ENCODE results near the gene IPMK. TPM values are rescaled to one million over a fixed set of nuclear protein-coding genes. Genes with fewer than 3 reads are reported as not detected.
"Not testable (repeated sequence)": the region's sequence is repeated elsewhere in the genome, so short reads cannot be mapped to it uniquely, and the experiment has no call there.

Gene IPMK
- total RNA-seq, 8 experiments from 2014 or later: 8.5 to 12.4 (median 11.6) TPM

DNA sequence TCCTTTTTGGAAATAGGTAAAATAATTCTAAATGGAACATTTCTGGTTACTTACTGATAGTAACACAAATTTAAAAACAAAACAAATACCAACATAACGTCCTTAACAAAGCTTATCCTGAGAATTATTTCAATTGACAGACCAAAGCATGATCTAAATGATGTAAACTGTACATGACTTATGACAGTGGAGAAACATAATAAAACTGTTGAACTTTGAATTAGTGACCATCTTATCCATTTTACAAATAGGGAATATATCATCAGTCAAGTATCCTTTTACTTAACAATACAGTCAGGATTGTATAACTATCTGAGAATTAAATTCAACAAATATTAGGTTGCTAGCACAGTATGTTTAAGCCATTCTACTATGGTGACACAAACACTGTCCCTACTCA is 2.4 kb downstream of the IPMK start:
- 9 to 100% (median 33%) methylated on average over 1 of the region's 1 CpG; no CpG with 5 or more reads in 4 of the 10 experiments for WGBS, 10 experiments
- Histone ChIP-seq H3K27ac (no peak overlapping the region), H3K4me3 (peak overlapping the region; percentile 59 to 95 (median 79)), H3K4me1 (replicated peaks in 1 of 2) (peaks cover 0 to 3% of the 10 kb centered on the region in 2 donors)
- in situ Hi-C loops (cut with MboI; ENCODE audit: low pct_unique_long_range_greater_than_20kb in 2 of 9, low sequenced_read_pairs in 9 of 9, unreplicated experiment in 9 of 9): no loop called here
- ATAC-seq (replicated peaks in 6 of 8): no peak

DNA sequence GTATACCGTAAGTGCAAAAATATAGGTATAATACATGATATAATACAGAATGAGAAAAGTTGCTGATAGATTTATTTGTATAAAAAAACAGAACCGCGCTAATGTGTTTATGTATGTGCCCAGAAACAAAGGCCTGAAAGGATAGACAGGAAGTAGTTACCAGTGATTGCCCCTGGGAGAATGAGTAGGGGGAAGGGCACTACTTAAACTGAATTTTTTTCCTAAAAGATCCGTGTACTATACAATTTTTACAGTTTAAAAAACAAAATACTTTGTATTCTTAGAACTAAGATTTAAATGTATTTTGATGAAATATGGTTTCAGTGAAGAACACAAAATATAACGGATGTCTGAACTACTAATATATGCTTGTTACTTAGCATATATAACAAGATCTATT is 2.9 kb downstream of the IPMK start:
- in situ Hi-C loops (cut with MboI; ENCODE audit: low pct_unique_long_range_greater_than_20kb in 2 of 9, low sequenced_read_pairs in 9 of 9, unreplicated experiment in 9 of 9): no loop called here
- WGBS, 10 experiments: 12 to 96% (median 46%) methylated on average over 2 to 5 of the region's 5 CpGs
- no peaks in the 10 kb centered on the region for H3K4me1 ChIP-seq (replicated peaks in 1 of 2)
- no peak for ATAC-seq (replicated peaks in 6 of 8)
- peak overlapping the region; percentile 59 to 95 (median 79) for H3K4me3 ChIP-seq
- no peak overlapping the region for H3K27ac ChIP-seq

DNA sequence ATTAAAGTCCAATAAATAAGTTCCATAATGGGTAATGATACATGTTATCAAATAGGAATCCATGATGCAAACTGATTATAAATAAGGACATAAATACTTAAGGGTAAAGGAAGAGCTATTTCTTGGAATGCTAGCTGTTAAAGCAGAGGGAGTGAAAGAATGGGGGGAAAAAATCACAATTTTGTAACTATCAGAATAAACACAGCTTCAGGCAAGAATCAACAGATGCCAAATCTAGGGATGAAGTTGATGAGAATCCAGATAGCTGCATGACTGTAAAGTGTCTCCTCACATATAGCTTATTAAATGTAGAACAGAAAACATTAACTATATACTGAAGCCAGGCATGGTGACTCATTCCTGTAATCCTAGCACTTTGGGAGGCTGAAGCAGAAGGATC is 4.9 kb downstream of the IPMK start:
- no peak overlapping the region for H3K4me3 ChIP-seq
- no peak overlapping the region for H3K27ac ChIP-seq
- no peak for ATAC-seq (replicated peaks in 6 of 8)
- in situ Hi-C loops (cut with MboI; ENCODE audit: low pct_unique_long_range_greater_than_20kb in 2 of 9, low sequenced_read_pairs in 9 of 9, unreplicated experiment in 9 of 9): no loop called here
- no peaks in the 10 kb centered on the region for H3K4me1 ChIP-seq (replicated peaks in 1 of 2)

DNA sequence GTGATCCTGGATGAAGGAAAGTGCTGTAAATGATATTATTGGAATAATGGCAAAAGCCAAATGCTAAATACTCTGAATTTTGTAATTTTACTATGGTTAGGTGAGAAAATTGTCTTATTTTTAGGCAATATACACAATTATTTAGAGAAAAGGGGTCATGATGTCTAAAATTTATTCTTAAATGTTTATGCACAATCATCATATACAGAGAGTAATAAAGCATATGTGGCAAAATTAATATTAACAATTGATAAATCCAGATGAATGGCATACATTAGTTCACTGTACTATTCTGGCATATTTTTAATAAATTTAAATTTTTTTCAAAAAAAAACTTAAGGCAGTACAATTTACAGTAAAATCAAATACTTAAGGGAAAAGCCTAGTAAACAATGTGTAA is 7.4 kb downstream of the IPMK start:
- ATAC-seq (replicated peaks in 6 of 8): no peak
- H3K4me3 ChIP-seq: no peak overlapping the region
- no peak overlapping the region for H3K27ac ChIP-seq
- no peaks in the 10 kb centered on the region for H3K4me1 ChIP-seq (replicated peaks in 1 of 2)
- in situ Hi-C loops (cut with MboI; ENCODE audit: low pct_unique_long_range_greater_than_20kb in 2 of 9, low sequenced_read_pairs in 9 of 9, unreplicated experiment in 9 of 9): no loop called here

DNA sequence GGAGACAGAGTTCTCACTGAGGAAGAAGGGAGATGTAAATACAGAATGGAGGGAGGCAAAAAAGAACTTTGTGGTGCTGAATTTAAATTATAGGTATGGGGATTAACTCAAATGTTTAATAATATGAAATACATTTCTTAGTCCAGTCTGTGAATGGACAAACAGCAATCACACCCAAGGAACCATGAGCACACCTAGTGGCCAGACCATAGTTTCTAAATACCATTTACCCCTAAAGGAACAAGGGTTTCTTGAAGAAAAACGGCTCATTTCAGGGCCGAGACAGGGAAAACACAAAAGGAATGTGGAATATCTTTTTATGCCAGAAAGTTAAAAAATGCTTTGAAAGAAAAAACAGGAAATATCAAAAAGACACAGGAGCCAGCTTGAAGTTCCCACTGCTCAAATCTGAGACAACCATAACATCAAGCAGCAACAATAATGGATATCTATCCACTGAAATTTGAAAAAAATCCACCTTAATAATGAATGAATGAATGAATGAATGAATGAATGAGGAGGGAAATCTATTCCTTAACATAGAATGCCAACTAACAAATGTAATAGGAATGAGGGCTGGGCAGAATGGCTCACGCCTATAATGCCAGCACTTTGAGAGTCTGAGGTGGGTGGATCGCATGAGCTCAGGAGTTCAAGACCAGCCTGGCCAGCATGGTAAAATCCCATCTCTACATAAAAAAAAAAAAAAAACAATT is 8.6 kb downstream of the IPMK start:
- Histone ChIP-seq H3K4me3 (no peak overlapping the region), H3K4me1 (replicated peaks in 1 of 2) (no peaks in the 10 kb centered on the region), H3K27ac (no peak overlapping the region)
- in situ Hi-C loops (cut with MboI; ENCODE audit: low pct_unique_long_range_greater_than_20kb in 2 of 9, low sequenced_read_pairs in 9 of 9, unreplicated experiment in 9 of 9): no loop called here
- WGBS, 10 experiments: 72 to 100% (median 93%) methylated on average over 2 to 4 of the region's 4 CpGs; no CpG with 5 or more reads in 1 of the 10 experiments
- ATAC-seq (replicated peaks in 6 of 8): no peak

DNA sequence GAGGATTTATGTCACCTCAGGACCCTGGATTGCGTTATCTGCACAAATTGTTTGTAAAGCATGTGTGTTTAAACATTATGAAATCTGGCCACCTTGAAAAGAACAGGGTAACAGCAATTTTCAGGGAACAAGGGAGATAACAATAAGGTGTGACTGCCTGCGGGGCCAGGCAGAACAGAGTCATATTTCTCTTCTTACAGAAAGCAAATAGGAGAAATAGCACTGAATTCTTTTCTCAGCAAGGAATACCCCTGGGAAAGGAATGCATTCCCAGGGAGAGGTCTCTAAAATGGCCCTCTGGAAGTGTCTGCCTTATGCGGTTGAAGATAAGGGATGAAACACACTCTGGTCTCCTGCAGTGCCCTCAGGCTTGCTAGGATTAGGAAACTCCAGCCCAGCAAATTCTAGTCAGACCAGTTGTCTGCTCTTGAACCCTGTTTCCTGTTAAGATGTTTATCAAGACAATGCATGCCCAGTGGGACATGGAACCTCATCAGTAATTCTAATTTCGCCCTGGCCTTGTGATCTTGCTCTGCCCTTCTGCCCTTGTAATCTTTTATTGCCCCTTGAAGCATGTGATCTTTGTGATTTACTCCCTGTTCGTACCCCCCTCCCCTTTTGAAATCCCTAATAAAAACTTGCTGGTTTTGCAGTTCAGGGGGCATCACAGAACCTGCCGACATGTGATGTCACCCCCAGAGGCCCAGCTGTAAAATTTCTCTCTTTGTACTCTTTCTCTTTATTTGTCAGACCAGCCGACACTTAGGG is 11.5 kb downstream of the IPMK start:
- WGBS, 10 experiments: 73 to 100% (median 90%) methylated on average over 1 to 6 of the region's 7 CpGs

DNA sequence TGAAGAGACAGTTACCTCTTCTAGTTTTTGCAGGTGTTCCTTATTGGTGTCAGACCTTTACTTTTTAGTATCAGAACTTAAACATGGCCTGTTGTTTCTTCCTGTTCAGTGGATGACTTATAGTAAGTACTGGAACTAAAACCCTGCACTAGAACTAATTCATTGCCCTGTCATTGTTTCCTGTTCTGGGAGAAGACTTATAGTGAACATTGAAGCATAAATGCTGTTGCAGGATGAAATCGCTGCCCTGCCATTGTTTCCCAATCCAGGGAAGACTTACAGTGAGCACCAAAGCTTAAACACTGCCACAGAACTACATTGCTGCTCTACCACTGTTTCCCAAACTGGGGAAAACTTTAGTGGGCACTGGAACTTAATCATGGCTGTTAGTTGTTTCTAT is 13.1 kb downstream of the IPMK start:
- in situ Hi-C loops (cut with MboI; ENCODE audit: low pct_unique_long_range_greater_than_20kb in 2 of 9, low sequenced_read_pairs in 9 of 9, unreplicated experiment in 9 of 9): no loop called here
- ATAC-seq (replicated peaks in 6 of 8): no peak
- WGBS, 10 experiments: 29 to 100% (median 40%) methylated on average over 1 of the region's 1 CpG; no CpG with 5 or more reads in 3 of the 10 experiments

More for the DNA sequence above, 11.5 kb downstream of the IPMK start:
- H3K4me3 ChIP-seq; H3K27ac ChIP-seq; in situ Hi-C loops (cut with MboI; ENCODE audit: low pct_unique_long_range_greater_than_20kb in 2 of 9, low sequenced_read_pairs in 9 of 9, unreplicated experiment in 9 of 9); ATAC-seq (replicated peaks in 6 of 8); H3K4me1 ChIP-seq (replicated peaks in 1 of 2): not testable (repeated sequence)

DNA sequence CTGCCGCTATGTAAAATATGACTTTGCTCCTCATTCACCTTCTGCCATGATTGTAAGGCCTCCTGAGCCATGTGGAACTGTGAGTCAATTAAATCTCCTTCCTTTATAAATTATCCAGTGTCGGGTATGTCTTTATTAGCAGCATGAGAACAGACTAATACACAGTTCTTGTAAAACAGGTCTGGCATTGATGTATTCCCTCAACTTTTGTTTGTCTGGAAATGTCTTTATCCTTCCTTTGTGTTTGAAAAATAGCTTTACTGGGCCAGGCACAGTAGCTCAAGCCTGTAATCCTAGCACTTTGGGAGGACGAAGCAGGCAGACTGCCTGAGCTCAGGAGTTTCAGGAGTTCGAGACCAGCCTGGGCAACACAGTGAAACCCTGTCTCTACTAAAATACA is 14.5 kb downstream of the IPMK start:
- in situ Hi-C loops (cut with MboI; ENCODE audit: low pct_unique_long_range_greater_than_20kb in 2 of 9, low sequenced_read_pairs in 9 of 9, unreplicated experiment in 9 of 9): no loop called here
- no peaks in the 10 kb centered on the region for H3K4me1 ChIP-seq (replicated peaks in 1 of 2)
- ATAC-seq (replicated peaks in 6 of 8): no peak
- H3K27ac ChIP-seq: no peak overlapping the region
- H3K4me3 ChIP-seq: no peak overlapping the region
- 61 to 100% (median 100%) methylated on average over 1 to 4 of the region's 4 CpGs; no CpG with 5 or more reads in 1 of the 10 experiments for WGBS, 10 experiments

More for the DNA sequence above, 13.1 kb downstream of the IPMK start:
- Histone ChIP-seq H3K4me1 (replicated peaks in 1 of 2) (no peaks in the 10 kb centered on the region), H3K4me3 (no peak overlapping the region), H3K27ac (no peak overlapping the region)

DNA sequence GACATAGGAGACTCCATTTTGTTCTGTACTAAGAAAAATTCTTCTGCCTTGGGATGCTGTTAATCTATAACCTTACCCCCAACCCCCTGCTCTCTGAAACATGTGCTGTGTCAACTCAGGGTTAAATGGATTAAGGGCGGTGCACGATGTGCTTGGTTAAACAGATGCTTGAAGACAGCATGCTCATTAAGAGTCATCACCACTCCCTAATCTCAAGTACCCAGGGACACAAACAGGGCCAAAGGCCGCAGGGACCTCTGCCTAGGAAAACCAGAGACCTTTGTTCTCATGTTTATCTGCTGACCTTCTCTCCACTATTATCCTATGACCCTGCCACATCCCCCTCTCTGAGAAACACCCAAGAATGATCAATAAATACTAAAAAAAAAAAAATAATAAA is 23.0 kb downstream of the IPMK start:
- H3K27ac ChIP-seq; ATAC-seq (replicated peaks in 6 of 8); in situ Hi-C loops (cut with MboI; ENCODE audit: low pct_unique_long_range_greater_than_20kb in 2 of 9, low sequenced_read_pairs in 9 of 9, unreplicated experiment in 9 of 9); H3K4me3 ChIP-seq; H3K4me1 ChIP-seq (replicated peaks in 1 of 2): not testable (repeated sequence)
- 63 to 100% (median 96%) methylated on average over 1 to 2 of the region's 3 CpGs; no CpG with 5 or more reads in 6 of the 10 experiments for WGBS, 10 experiments

DNA sequence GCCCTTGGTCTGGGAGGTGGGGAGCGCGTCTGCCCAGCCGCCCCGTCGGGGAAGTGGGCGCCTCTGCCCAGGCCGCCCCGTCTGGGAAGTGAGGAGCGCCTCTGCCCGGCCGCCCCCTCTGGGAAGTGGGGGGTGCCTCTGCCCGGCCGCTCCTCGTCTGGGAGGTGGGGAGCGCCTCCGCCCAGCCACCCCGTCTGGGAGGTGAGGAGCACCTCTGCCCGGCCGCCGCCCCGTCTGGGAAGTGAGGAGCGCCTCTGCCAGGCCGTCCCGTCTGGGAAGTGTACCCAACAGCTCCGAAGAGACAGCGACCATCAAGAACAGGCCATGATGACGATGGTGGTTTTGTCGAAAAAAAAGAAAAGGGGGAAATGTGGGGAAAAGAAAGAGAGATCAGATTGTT is 23.5 kb downstream of the IPMK start:
- H3K27ac ChIP-seq; in situ Hi-C loops (cut with MboI; ENCODE audit: low pct_unique_long_range_greater_than_20kb in 2 of 9, low sequenced_read_pairs in 9 of 9, unreplicated experiment in 9 of 9); H3K4me3 ChIP-seq; H3K4me1 ChIP-seq (replicated peaks in 1 of 2); ATAC-seq (replicated peaks in 6 of 8): not testable (repeated sequence)
- WGBS, 10 experiments: 100% methylated on average over 1 of the region's 28 CpGs; no CpG with 5 or more reads in 9 of the 10 experiments

DNA sequence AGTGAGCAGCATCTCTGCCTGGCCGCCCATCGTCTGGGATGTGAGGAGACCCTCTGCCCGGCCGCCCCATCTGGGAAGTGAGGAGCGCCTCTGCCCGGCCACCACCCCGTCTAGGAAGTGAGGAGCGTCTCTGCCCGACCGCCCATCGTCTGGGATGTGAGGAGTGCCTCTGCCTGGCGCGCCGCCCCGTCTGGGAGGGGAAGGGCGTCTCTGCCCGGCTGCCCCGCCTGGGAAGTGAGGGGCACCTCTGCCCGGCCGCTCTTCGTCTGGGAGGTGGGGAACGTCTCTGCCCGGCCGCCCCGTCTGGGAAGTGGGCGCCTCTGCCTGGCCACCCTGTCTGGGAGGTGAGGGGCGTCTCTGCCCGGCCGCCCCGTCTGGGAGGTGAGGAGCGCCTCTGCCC is 23.9 kb downstream of the IPMK start:
- H3K4me3 ChIP-seq; H3K4me1 ChIP-seq (replicated peaks in 1 of 2); H3K27ac ChIP-seq; ATAC-seq (replicated peaks in 6 of 8); in situ Hi-C loops (cut with MboI; ENCODE audit: low pct_unique_long_range_greater_than_20kb in 2 of 9, low sequenced_read_pairs in 9 of 9, unreplicated experiment in 9 of 9): not testable (repeated sequence)
- no CpG with 5 or more reads among the region's 31 CpGs for whole genome bisulfite sequencing, 10 experiments

DNA sequence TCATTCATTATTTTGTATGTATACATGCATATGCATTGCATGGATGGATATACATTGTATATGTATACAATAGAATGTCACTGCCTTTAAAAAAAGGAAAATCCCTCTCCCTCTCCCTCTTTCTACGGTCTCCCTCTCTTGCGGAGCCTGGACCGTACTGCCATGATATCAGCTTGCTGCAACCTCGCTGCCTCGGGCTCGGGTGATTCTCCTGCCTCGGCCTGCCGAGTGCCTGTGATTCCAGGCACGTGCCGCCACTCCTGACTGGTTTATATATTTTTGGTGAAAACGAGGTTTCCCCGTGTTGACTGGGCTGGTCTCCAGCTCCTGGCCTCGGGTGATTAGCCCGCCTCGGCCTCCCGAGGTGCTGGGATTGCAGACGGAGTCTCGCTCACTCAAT is 24.4 kb downstream of the IPMK start:
- in situ Hi-C loops (cut with MboI; ENCODE audit: low pct_unique_long_range_greater_than_20kb in 2 of 9, low sequenced_read_pairs in 9 of 9, unreplicated experiment in 9 of 9): no loop called here

DNA sequence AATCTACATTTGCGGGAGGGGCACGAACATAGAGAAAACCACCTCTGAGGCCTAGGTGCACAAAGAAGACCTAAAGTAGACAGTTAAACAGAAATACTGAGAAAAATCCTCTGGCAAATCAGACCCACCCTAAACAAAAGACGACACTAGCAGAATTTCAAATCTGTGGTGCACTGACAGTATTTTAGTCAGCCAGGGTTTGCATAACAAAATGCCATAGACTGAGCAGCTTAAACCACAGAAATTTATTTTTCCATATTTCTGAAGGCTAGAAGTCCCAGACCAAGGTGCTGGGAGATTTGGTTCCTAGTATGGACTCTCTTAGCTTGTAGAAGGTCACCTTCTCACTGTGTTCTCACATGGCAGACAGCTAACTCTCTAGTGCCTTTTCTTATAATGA is 26.3 kb downstream of the IPMK start:
- 25 to 100% (median 76%) methylated on average over 1 to 3 of the region's 3 CpGs; no CpG with 5 or more reads in 2 of the 10 experiments for WGBS, 10 experiments
- Histone ChIP-seq H3K27ac (no peak overlapping the region), H3K4me3 (no peak overlapping the region), H3K4me1 (replicated peaks in 1 of 2) (no peaks in the 10 kb centered on the region)
- in situ Hi-C loops (cut with MboI; ENCODE audit: low pct_unique_long_range_greater_than_20kb in 2 of 9, low sequenced_read_pairs in 9 of 9, unreplicated experiment in 9 of 9): no loop called here
- ATAC-seq (replicated peaks in 6 of 8): peak in 2 of 8 experiments; percentile 13 to 35

More for the DNA sequence above, 24.4 kb downstream of the IPMK start:
- 96 to 100% (median 96%) methylated on average over 5 to 11 of the region's 18 CpGs; no CpG with 5 or more reads in 5 of the 10 experiments for WGBS, 10 experiments
- no peak for ATAC-seq (replicated peaks in 6 of 8)
- Histone ChIP-seq H3K27ac (no peak overlapping the region), H3K4me1 (replicated peaks in 1 of 2) (no peaks in the 10 kb centered on the region), H3K4me3 (no peak overlapping the region)

Data from motor neuron (in vitro differentiated cells).